Hepatocyte (in vitro differentiated cells): ENCODE data around the gene AFF2.

Source experiments
- EZH2 ChIP-seq: fragments of 200-600 bp; sonication (generic); IDR thresholded peaks from 2 replicates; pipeline ENCODE4 v1.6.1; 2016; ENCODE audit warnings: antibody characterized with exemption, mild to moderate bottlenecking, borderline replicate concordance
- EZH2phosphoT487 ChIP-seq: fragments of 200-600 bp; sonication (generic); IDR thresholded peaks from one replicate; pipeline ENCODE4 v1.6.1; 2018; ENCODE audit warnings: antibody characterized with exemption, mild to moderate bottlenecking, low read depth, moderate library complexity; ENCODE audit not compliant: unreplicated experiment, severe bottlenecking
- TF ChIP-seq, protein P1 (sequence below): fragments of 200-600 bp; sonication (generic); IDR thresholded peaks from 2 replicates; pipeline ENCODE4 v1.5.1; 2016; ENCODE audit warnings: antibody characterized with exemption, mild to moderate bottlenecking; ENCODE audit not compliant: poor library complexity

DNA sequence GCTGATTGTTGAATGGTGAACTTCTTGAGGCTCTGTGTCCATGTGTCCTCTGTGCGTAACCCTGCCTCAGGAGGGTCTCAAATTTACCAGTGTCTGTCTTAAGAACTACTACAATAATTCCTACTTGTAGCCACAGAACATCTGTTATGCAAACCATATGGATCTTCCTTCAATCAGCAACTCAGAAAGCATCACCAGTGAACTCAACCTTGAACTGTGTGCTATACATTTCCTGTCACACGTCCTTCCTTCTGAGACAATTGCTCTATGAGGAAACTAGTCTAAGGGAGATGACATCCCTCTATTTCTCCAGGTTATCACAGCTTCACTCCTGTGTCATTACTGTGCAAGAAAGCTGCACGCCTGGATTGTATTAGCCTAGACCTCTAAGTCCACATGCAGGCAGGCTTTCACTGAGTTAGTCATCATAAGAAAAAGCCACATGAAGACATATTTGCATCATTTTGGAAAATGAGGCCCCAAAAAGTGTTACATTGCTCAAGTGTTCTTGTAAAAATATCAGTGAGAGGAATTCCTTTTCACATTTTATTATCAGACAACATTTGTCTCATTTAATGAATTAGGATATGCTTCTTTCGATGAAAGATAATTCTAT lies 157.8 kb downstream of the AFF2 start:
- TF ChIP-seq, protein P1, sequence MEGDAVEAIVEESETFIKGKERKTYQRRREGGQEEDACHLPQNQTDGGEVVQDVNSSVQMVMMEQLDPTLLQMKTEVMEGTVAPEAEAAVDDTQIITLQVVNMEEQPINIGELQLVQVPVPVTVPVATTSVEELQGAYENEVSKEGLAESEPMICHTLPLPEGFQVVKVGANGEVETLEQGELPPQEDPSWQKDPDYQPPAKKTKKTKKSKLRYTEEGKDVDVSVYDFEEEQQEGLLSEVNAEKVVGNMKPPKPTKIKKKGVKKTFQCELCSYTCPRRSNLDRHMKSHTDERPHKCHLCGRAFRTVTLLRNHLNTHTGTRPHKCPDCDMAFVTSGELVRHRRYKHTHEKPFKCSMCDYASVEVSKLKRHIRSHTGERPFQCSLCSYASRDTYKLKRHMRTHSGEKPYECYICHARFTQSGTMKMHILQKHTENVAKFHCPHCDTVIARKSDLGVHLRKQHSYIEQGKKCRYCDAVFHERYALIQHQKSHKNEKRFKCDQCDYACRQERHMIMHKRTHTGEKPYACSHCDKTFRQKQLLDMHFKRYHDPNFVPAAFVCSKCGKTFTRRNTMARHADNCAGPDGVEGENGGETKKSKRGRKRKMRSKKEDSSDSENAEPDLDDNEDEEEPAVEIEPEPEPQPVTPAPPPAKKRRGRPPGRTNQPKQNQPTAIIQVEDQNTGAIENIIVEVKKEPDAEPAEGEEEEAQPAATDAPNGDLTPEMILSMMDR = no peak
- TF ChIP-seq EZH2 (no peak), EZH2phosphoT487 (no peak)
